ENCODE data around the gene LSM14B.

DNA sequence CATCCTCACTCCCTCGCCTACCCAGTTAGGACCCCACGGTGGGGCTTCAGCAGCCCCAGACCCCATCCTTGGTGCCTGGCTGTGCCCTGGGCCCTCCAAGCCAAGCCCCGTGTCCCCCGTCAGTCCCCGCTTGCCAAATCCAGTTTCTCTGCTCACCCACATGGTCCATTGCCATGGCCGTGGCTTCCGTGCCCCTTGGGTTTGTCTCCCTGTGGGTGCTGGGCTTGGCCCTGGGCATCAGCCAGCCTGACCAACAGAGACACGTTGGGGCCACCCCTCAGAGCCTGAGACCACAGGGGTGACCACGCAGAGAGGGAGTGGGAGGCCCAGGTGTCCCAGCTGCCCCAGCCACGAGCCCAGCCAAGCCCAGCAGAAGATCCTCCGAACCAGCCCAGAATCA lies 28.9 kb downstream of the LSM14B start:
- TF ChIP-seq, protein P1, sequence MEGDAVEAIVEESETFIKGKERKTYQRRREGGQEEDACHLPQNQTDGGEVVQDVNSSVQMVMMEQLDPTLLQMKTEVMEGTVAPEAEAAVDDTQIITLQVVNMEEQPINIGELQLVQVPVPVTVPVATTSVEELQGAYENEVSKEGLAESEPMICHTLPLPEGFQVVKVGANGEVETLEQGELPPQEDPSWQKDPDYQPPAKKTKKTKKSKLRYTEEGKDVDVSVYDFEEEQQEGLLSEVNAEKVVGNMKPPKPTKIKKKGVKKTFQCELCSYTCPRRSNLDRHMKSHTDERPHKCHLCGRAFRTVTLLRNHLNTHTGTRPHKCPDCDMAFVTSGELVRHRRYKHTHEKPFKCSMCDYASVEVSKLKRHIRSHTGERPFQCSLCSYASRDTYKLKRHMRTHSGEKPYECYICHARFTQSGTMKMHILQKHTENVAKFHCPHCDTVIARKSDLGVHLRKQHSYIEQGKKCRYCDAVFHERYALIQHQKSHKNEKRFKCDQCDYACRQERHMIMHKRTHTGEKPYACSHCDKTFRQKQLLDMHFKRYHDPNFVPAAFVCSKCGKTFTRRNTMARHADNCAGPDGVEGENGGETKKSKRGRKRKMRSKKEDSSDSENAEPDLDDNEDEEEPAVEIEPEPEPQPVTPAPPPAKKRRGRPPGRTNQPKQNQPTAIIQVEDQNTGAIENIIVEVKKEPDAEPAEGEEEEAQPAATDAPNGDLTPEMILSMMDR (IDR thresholded peaks at IDR 0.05) = no peak
- no peak for TF ChIP-seq POLR2AphosphoS5 (IDR thresholded peaks at IDR 0.05; ENCODE audit: insufficient read depth in 1 of 2, low read depth in 1 of 2)

Measured in vagina (tissue), 2 donors.